Left lung (tissue), 10 donors: Measurements from ENCODE around the gene RNF4. TPM values are rescaled to one million over a fixed set of nuclear protein-coding genes. Genes with fewer than 3 reads are reported as not detected.

ENCODE experiments used
- ATAC-seq: fragments of 200-7000 bp; cut with Tn5 transposase; one replicate; pipeline ENCODE4 v1.9.1; 2020; ENCODE audit warnings: moderate library complexity
- DNase-seq, 4 donors: peaks; one replicate each; pipeline ENCODE4 v3.0.0-alpha.2; 2013 to 2020
- H3K27ac ChIP-seq, 2 donors: fragments of 200-600 bp; sonication (generic) in 1 of 2; one replicate each; pipeline versions ENCODE4 v1.5.0 to v1.8.0; 2020 to 2021
- H3K27me3 ChIP-seq, 2 donors: fragments of 200-600 bp; sonication (generic) in 1 of 2; one replicate each; pipeline versions ENCODE4 v1.5.0 to v1.8.0; 2020 to 2021
- H3K36me3 ChIP-seq, 2 donors: fragments of 200-600 bp; sonication (generic) in 1 of 2; one replicate each; pipeline versions ENCODE4 v1.5.0 to v1.8.0; 2020 to 2021
- H3K4me1 ChIP-seq, 2 donors: fragments of 200-600 bp; one replicate each; pipeline ENCODE4 v1.8.0; 2021
- H3K4me3 ChIP-seq, 2 donors: fragments of 200-600 bp; sonication (generic) in 1 of 2; one replicate each; pipeline versions ENCODE4 v1.5.0 to v1.8.0; 2020 to 2021; ENCODE audit warnings: mild to moderate bottlenecking in 1 of 2
- H3K9me3 ChIP-seq, 2 donors: fragments of 200-600 bp; sonication (generic) in 1 of 2; one replicate each; pipeline versions ENCODE4 v1.5.0 to v1.8.0; 2020 to 2021
- CTCF ChIP-seq, 2 donors: fragments of 200-600 bp; sonication (generic) in 1 of 2; IDR thresholded peaks; one replicate each; pipeline versions ENCODE4 v1.5.0 to v1.8.0; 2021; ENCODE audit warnings: antibody characterized with exemption in 2 of 2
- intact Hi-C, 2 donors: fragments of 100-400 bp; cut with DNase I; formaldehyde crosslinking; loops; one replicate each; pipeline versions ENCODE4 v1.11.2 to v1.14.2; 2022
- polyA plus RNA-seq, 6 donors: library from polyadenylated mRNA; unstranded; fragments of 120-200 nt; gene quantifications; one replicate each; pipeline ENCODE4 v1.2.1, GENCODE V29; 2013; ENCODE audit not compliant: insufficient read length in 6 of 6
- total RNA-seq, 2 donors: library from RNA; stranded (reverse); fragmentation: NEBNext Ultra II Directional; extraction: Animal tissue kit (Norgen Biotek cat#: 25700); gene quantifications; one replicate each; pipeline ENCODE4 v1.2.1, GENCODE V29; 2021
- donor health status: DM: no; HTN: yes; CAD: no.
- donor health status: DM: no; HTN: no; CAD: no.

The RNF4 gene
- total and polyA plus RNA-seq, 8 donors, result 42.2 to 68.4 (median 62.7) TPM

- intact Hi-C loops, result no loop called here
- ATAC-seq, result no peak
- TF ChIP-seq CTCF (IDR thresholded peaks at IDR 0.05), result no peak
- peaks cover 0 to 29% of the 10 kb centered on the region in 2 donors for H3K4me1 ChIP-seq
- DNase-seq, result no peak
- no peak overlapping the region for H3K4me3 ChIP-seq
- H3K9me3 ChIP-seq, result no peaks in the 10 kb centered on the region
- H3K27ac ChIP-seq, result no peak overlapping the region
- peaks cover 0 to 75% of the 10 kb centered on the region in 2 donors for H3K36me3 ChIP-seq
- H3K27me3 ChIP-seq, result no peaks in the 10 kb centered on the region
Observed at GRCh38 chr4:2492970-2493369, 24.1 kb downstream of the RNF4 start.

GRCh38 chr4:2494992-2495391 lies 26.1 kb downstream of the RNF4 start:
- Histone ChIP-seq H3K36me3 (peaks cover 0 to 94% of the 10 kb centered on the region in 2 donors), H3K4me1 (peaks cover 0 to 14% of the 10 kb centered on the region in 2 donors), H3K27ac (peak overlapping the region in 1 of 2 donors; percentile 23), H3K9me3 (no peaks in the 10 kb centered on the region), H3K4me3 (no peak overlapping the region), H3K27me3 (no peaks in the 10 kb centered on the region)
- DNase-seq, result no peak
- intact Hi-C loops, result no loop called here
- ATAC-seq, result no peak
- no peak for TF ChIP-seq CTCF (IDR thresholded peaks at IDR 0.05)

- intact Hi-C loops, result no loop called here
- Histone ChIP-seq H3K36me3 (peaks cover 0 to 94% of the 10 kb centered on the region in 2 donors), H3K27ac (no peak overlapping the region), H3K9me3 (no peaks in the 10 kb centered on the region), H3K4me3 (no peak overlapping the region), H3K27me3 (no peaks in the 10 kb centered on the region), H3K4me1 (peaks cover 0 to 8% of the 10 kb centered on the region in 2 donors)
- ATAC-seq, result no peak
- DNase-seq, result no peak
- no peak for TF ChIP-seq CTCF (IDR thresholded peaks at IDR 0.05)
Observed at GRCh38 chr4:2497324-2497723, 28.4 kb downstream of the RNF4 start.

- Histone ChIP-seq H3K36me3 (peaks cover 0 to 94% of the 10 kb centered on the region in 2 donors), H3K27me3 (no peaks in the 10 kb centered on the region), H3K9me3 (no peaks in the 10 kb centered on the region), H3K4me3 (no peak overlapping the region), H3K27ac (no peak overlapping the region), H3K4me1 (peaks cover 0 to 8% of the 10 kb centered on the region in 2 donors)
- ATAC-seq (peak; percentile 70), DNase-seq (peak in 1 of 4 donors; percentile 8)
- no peak for TF ChIP-seq CTCF (IDR thresholded peaks at IDR 0.05)
- intact Hi-C loops, result no loop called here
Observed at GRCh38 chr4:2497931-2498330, 29.0 kb downstream of the RNF4 start.

GRCh38 chr4:2500547-2500946 lies 31.6 kb downstream of the RNF4 start:
- no peaks in the 10 kb centered on the region for H3K27me3 ChIP-seq
- TF ChIP-seq CTCF (IDR thresholded peaks at IDR 0.05), result no peak
- H3K4me1 ChIP-seq, result no peaks in the 10 kb centered on the region
- DNase-seq (no peak), ATAC-seq (no peak)
- no peak overlapping the region for H3K4me3 ChIP-seq
- no peak overlapping the region for H3K27ac ChIP-seq
- H3K9me3 ChIP-seq, result no peaks in the 10 kb centered on the region
- H3K36me3 ChIP-seq, result peaks cover 0 to 84% of the 10 kb centered on the region in 2 donors
- intact Hi-C loops, result no loop called here
